Measurements from ENCODE around the gene MAP2K4.

DNA sequence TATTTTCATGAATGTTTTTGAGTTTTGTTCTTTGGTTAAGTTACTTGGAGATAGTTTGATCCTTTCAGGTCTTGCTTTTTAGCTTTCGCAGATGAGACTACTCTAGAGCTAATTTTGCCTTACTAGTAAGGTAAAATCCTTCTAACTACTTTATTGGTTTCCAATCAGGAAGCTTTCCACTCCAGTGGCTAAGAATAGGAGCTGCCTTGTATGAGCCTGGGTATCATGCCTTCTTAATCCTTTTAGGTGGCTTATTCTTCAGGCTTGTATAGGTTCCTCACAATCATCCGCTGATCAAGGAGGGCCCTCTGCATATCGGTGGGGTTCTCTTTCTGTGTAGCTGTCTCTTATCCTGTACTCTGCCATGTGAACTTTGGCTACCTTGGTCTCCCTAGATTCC lies 53.7 kb downstream of the MAP2K4 start:
- TF ChIP-seq CTCF (IDR thresholded peaks at IDR 0.05 in 8 of 11, conservative IDR thresholded peaks at IDR 0.05 in 3 of 11) (no peak), POLR2AphosphoS5 (IDR thresholded peaks at IDR 0.05) (no peak)

Data from spleen (tissue), 7 donors.